ENCODE measurements around the gene SLC51A. TPM values are rescaled to one million over a fixed set of nuclear protein-coding genes. Genes with fewer than 3 reads are reported as not detected.

SLC51A gene
- total and polyA plus RNA-seq, 2 experiments from 2014 or later = 6.0 TPM; not detected in 1

GRCh38 chr3:196184881-196185280, 31.5 kb upstream of the SLC51A start:
- H3K79me2 ChIP-seq (ENCODE audit: insufficient read depth) = no peaks in the 10 kb centered on the region
- no peak overlapping the region for H3K4me2 ChIP-seq (ENCODE audit: unreplicated experiment)
- H3K27ac ChIP-seq = no peak overlapping the region
- no peaks in the 10 kb centered on the region for H3K36me3 ChIP-seq (ENCODE audit: low read depth)
- no peak overlapping the region for H3K9ac ChIP-seq
- in situ Hi-C loops (cut with MboI) = no loop called here
- H3K9me2 ChIP-seq (ENCODE audit: insufficient read depth) = no peaks in the 10 kb centered on the region
- H3K9me3 ChIP-seq (ENCODE audit: low read depth) = no peaks in the 10 kb centered on the region
- H3K27me3 ChIP-seq (replicated peaks; ENCODE audit: insufficient read depth) = no peaks in the 10 kb centered on the region
- WGBS, 2 experiments (ENCODE audit: low coverage in 1 of 2, low lambda C conversion rate in 2 of 2, missing lambda C conversion rate in 2 of 2) = 73 to 76% methylated on average over 15 of the region's 15 CpGs
- TF ChIP-seq EZH2phosphoT487 (IDR thresholded peaks at IDR 0.05; ENCODE audit: insufficient read depth, low read depth) (no peak), EZH2 (IDR thresholded peaks at IDR 0.05; ENCODE audit: insufficient read depth, poor library complexity, severe bottlenecking) (no peak)
- DNase-seq = no peak
- no peaks in the 10 kb centered on the region for H3K4me1 ChIP-seq (ENCODE audit: insufficient read depth)
- no peak overlapping the region for H2AFZ ChIP-seq
- H3K4me3 ChIP-seq = no peak overlapping the region
- no peaks in the 10 kb centered on the region for H3F3A ChIP-seq (ENCODE audit: insufficient read depth)
- no peaks in the 10 kb centered on the region for H4K20me1 ChIP-seq (ENCODE audit: insufficient read depth)

- Histone ChIP-seq H3K4me1 (ENCODE audit: insufficient read depth) (no peaks in the 10 kb centered on the region), H3K27me3 (replicated peaks; ENCODE audit: insufficient read depth) (no peaks in the 10 kb centered on the region), H3K9me3 (ENCODE audit: low read depth) (no peaks in the 10 kb centered on the region), H3K9me2 (ENCODE audit: insufficient read depth) (no peaks in the 10 kb centered on the region), H3K4me3 (no peak overlapping the region), H3K9ac (no peak overlapping the region), H4K20me1 (ENCODE audit: insufficient read depth) (no peaks in the 10 kb centered on the region), H2AFZ (peak overlapping the region; percentile 29; the same call in 1 of the 2 replicates), H3K79me2 (ENCODE audit: insufficient read depth) (no peaks in the 10 kb centered on the region), H3K27ac (no peak overlapping the region), H3K4me2 (ENCODE audit: unreplicated experiment) (no peak overlapping the region), H3F3A (ENCODE audit: insufficient read depth) (no peaks in the 10 kb centered on the region), H3K36me3 (ENCODE audit: low read depth) (no peaks in the 10 kb centered on the region)
- 22 to 25% methylated on average over 30 to 31 of the region's 31 CpGs for WGBS, 2 experiments (ENCODE audit: low coverage in 1 of 2, low lambda C conversion rate in 2 of 2, missing lambda C conversion rate in 2 of 2)
- no peak for DNase-seq
- in situ Hi-C loops (cut with MboI) = no loop called here
- TF ChIP-seq EZH2phosphoT487 (IDR thresholded peaks at IDR 0.05; ENCODE audit: insufficient read depth, low read depth) (no peak), EZH2 (IDR thresholded peaks at IDR 0.05; ENCODE audit: insufficient read depth, poor library complexity, severe bottlenecking) (no peak)
Observed at GRCh38 chr3:196186651-196187573, 29.4 kb upstream of the SLC51A start.

GRCh38 chr3:196189566-196190347, 26.6 kb upstream of the SLC51A start:
- WGBS, 2 experiments (ENCODE audit: low coverage in 1 of 2, low lambda C conversion rate in 2 of 2, missing lambda C conversion rate in 2 of 2) = 82 to 83% methylated on average over 16 of the region's 16 CpGs
- DNase-seq = no peak
- Histone ChIP-seq H3K27me3 (replicated peaks; ENCODE audit: insufficient read depth) (no peaks in the 10 kb centered on the region), H3F3A (ENCODE audit: insufficient read depth) (no peaks in the 10 kb centered on the region), H3K36me3 (ENCODE audit: low read depth) (no peaks in the 10 kb centered on the region), H3K4me1 (ENCODE audit: insufficient read depth) (no peaks in the 10 kb centered on the region), H4K20me1 (ENCODE audit: insufficient read depth) (no peaks in the 10 kb centered on the region), H3K9ac (no peak overlapping the region), H3K27ac (no peak overlapping the region), H2AFZ (no peak overlapping the region), H3K4me2 (ENCODE audit: unreplicated experiment) (no peak overlapping the region), H3K9me2 (ENCODE audit: insufficient read depth) (no peaks in the 10 kb centered on the region), H3K79me2 (ENCODE audit: insufficient read depth) (no peaks in the 10 kb centered on the region), H3K9me3 (ENCODE audit: low read depth) (no peaks in the 10 kb centered on the region), H3K4me3 (no peak overlapping the region)
- no peak for TF ChIP-seq EZH2phosphoT487 (IDR thresholded peaks at IDR 0.05; ENCODE audit: insufficient read depth, low read depth)
- no peak for TF ChIP-seq EZH2 (IDR thresholded peaks at IDR 0.05; ENCODE audit: insufficient read depth, poor library complexity, severe bottlenecking)
- in situ Hi-C loops (cut with MboI) = no loop called here

GRCh38 chr3:196192036-196192523, 24.3 kb upstream of the SLC51A start:
- DNase-seq = no peak
- no peaks in the 10 kb centered on the region for H3K36me3 ChIP-seq (ENCODE audit: low read depth)
- H3K4me3 ChIP-seq = no peak overlapping the region
- 86 to 88% methylated on average over 11 of the region's 11 CpGs for WGBS, 2 experiments (ENCODE audit: low coverage in 1 of 2, low lambda C conversion rate in 2 of 2, missing lambda C conversion rate in 2 of 2)
- H3K27ac ChIP-seq = no peak overlapping the region
- H3K4me1 ChIP-seq (ENCODE audit: insufficient read depth) = no peaks in the 10 kb centered on the region
- no peaks in the 10 kb centered on the region for H3K79me2 ChIP-seq (ENCODE audit: insufficient read depth)
- no peak overlapping the region for H3K9ac ChIP-seq
- in situ Hi-C loops (cut with MboI) = no loop called here
- TF ChIP-seq EZH2phosphoT487 (IDR thresholded peaks at IDR 0.05; ENCODE audit: insufficient read depth, low read depth) (no peak), EZH2 (IDR thresholded peaks at IDR 0.05; ENCODE audit: insufficient read depth, poor library complexity, severe bottlenecking) (no peak)
- H4K20me1 ChIP-seq (ENCODE audit: insufficient read depth) = no peaks in the 10 kb centered on the region
- H3K9me3 ChIP-seq (ENCODE audit: low read depth) = no peaks in the 10 kb centered on the region
- H3K4me2 ChIP-seq (ENCODE audit: unreplicated experiment) = no peak overlapping the region
- H2AFZ ChIP-seq = no peak overlapping the region
- H3F3A ChIP-seq (ENCODE audit: insufficient read depth) = no peaks in the 10 kb centered on the region
- no peaks in the 10 kb centered on the region for H3K27me3 ChIP-seq (replicated peaks; ENCODE audit: insufficient read depth)
- H3K9me2 ChIP-seq (ENCODE audit: insufficient read depth) = no peaks in the 10 kb centered on the region

Measured in GM23248 (cell line).